HCEC 1CT (cell line): ENCODE data around the gene LCN12.

Experiments
- DNase-seq: peaks from one replicate; pipeline ENCODE4 v3.0.0-alpha.2; 2017

The LCN12 gene

GRCh38 chr9:136958898-136959850 lies 7.1 kb downstream of the LCN12 start:
- no peak for DNase-seq

GRCh38 chr9:136960212-136960937 lies 8.3 kb downstream of the LCN12 start:
- DNase-seq: no peak

- no peak for DNase-seq
Observed at GRCh38 chr9:136960938-136961275, 8.8 kb downstream of the LCN12 start.

GRCh38 chr9:136961279-136962065 lies 9.4 kb downstream of the LCN12 start:
- DNase-seq: no peak

GRCh38 chr9:136962163-136962562 lies 10.1 kb downstream of the LCN12 start:
- no peak for DNase-seq

- DNase-seq: no peak
Observed at GRCh38 chr9:136962701-136963248, 10.7 kb downstream of the LCN12 start.

DNA sequence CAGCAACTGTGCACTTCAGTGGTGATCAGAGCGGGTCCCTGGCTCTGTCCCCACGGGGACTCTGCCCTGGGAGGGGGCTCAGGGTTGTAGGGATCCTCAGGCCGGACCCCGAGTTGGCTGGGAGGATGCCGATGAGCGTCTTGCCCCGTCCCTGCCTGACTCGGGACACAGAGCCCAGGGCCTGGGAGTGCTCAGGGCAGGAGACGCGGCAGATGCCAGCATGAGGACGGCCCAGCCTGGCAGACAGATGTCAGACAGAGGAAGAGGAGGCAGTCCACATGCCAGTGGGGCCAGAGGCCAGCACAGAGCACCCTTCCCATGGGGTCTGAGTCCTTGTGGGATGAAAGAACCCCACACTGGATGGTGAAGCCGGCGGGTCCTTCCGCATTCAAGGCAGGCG lies 11.3 kb downstream of the LCN12 start:
- no peak for DNase-seq

DNA sequence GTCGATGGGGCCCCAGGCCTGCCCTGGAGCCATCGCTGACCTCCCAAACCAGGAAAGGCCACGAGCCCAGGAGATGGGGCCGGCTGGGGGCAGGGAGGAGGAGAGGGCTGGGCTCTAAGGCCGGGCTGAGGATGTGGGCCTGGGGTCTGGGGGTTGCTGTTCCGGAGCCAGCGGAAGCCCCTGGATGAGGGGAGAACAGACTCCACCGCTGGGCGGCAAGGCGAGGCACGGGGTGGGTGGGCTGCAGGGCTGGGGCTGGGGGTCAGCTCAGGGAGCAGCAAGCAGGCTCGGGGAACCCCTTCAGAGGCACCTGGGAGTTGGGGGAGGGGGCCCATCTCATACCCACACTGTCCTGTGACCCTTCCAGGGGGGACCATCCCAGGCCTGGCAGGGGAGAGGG lies 11.7 kb downstream of the LCN12 start:
- no peak for DNase-seq

GRCh38 chr9:136964171-136964689 lies 12.2 kb downstream of the LCN12 start:
- DNase-seq: no peak

- no peak for DNase-seq
Observed at GRCh38 chr9:136964833-136965422, 12.9 kb downstream of the LCN12 start.

GRCh38 chr9:136965771-136966484 lies 13.9 kb downstream of the LCN12 start:
- DNase-seq: no peak

DNA sequence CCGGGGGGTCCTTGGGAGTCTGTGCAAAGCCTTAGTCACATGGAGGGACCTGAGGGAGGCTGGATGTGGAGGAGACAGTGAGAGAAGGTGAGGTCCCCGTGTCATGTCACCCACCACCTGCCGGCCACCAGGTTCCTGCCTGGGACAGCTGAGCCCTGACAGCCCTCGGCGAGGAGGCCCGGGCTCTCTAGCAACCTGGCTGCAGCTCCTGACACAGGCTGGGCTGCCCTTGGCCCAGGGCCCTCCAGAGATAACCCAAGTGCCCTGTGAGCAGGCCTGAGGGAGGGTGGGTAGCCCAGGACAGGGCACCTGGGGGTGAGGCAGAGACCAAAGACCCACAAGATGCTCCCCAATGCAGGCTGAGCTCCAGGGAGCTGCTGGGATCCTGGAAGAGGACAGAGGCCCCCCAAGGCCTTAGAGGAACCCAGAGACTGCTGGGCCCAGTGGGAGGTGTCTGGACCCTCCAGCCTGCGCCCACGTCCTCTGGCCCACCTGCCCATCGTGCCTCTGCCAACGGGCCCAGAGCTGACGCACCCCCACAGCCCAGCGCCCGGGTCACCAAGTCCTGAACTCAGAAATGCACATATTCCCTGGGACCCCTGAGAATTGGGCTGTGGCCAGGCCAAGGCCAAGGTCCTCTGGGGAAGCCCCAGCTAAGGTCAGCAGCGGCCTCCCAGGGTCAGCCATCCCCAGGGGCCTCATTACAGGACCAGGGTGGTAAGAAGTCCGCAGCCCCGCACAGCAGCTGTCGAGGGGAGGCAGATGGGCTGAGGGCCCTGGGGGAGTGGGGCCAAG lies 16.5 kb downstream of the LCN12 start:
- DNase-seq: no peak

GRCh38 chr9:136969150-136969549 lies 17.1 kb downstream of the LCN12 start:
- no peak for DNase-seq

GRCh38 chr9:136969774-136970173 lies 17.7 kb downstream of the LCN12 start:
- no peak for DNase-seq

GRCh38 chr9:136970361-136970760 lies 18.3 kb downstream of the LCN12 start:
- no peak for DNase-seq

GRCh38 chr9:136971746-136972145 lies 19.7 kb downstream of the LCN12 start:
- no peak for DNase-seq

- DNase-seq: no peak
Observed at GRCh38 chr9:136972335-136972734, 20.3 kb downstream of the LCN12 start.

DNA sequence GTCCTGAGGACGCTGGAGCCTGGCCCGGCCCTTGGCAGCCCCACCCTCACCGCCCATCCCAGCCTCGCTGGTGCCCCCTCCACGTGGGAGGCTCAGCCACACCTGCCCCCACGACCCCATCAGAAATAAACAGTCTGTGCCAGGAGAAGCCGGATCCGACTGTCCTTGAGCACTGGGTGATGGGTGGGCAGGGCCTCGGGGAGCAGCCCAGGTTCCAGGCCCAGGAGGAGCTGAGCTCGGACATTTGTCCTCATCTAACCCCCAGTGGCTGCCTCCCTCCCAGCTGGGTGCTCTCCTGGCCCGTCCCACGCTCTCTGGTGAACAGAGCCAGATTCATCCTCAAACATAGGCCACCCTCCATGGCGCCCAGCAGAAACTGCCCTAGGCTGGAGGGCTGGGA lies 20.7 kb downstream of the LCN12 start:
- DNase-seq: no peak

- no peak for DNase-seq
Observed at GRCh38 chr9:136973618-136974617, 21.8 kb downstream of the LCN12 start.
